ENCODE data around the gene ZDHHC11. TPM values are rescaled to one million over a fixed set of nuclear protein-coding genes. Genes with fewer than 3 reads are reported as not detected.

The ZDHHC11 gene
- total RNA-seq, 2 experiments from 2014 or later: 10.7 to 32.0 TPM

GRCh38 chr5:885127-885442 is 34.3 kb upstream of the ZDHHC11 start:
- no peak overlapping the region for H3K4me2 ChIP-seq (ENCODE audit: low read length)
- H3K9me3 ChIP-seq (ENCODE audit: low read length): no peaks in the 10 kb centered on the region
- H3K27ac ChIP-seq (ENCODE audit: low read depth, low read length, poor library complexity, severe bottlenecking): no peak overlapping the region
- DNase-seq (ENCODE audit: low spot score): no peak
- no peaks in the 10 kb centered on the region for H4K20me1 ChIP-seq (ENCODE audit: insufficient read depth, low read length)
- peaks cover 27% of the 10 kb centered on the region for H3K79me2 ChIP-seq (ENCODE audit: insufficient read depth, low read depth, low read length)
- H3K4me1 ChIP-seq (ENCODE audit: insufficient read depth, low read length, poor library complexity, severe bottlenecking): no peaks in the 10 kb centered on the region
- intact Hi-C loops (cut with micrococcal nuclease; ENCODE audit: unreplicated experiment): no loop called here
- no peaks in the 10 kb centered on the region for H3K9me2 ChIP-seq (ENCODE audit: insufficient read depth, low read length)
- POLR2A ChIA-PET: interaction anchor here (0.6 kb wide), 1 partner anchor 12 kb away, joined by 3 read pairs; no protein-coding TSS in a partner anchor
- H3K36me3 ChIP-seq (ENCODE audit: insufficient read depth, low read length): peaks cover 96% of the 10 kb centered on the region
- H3K4me3 ChIP-seq (ENCODE audit: low read depth, low read length, poor library complexity, severe bottlenecking): no peak overlapping the region
- no peak overlapping the region for H2AFZ ChIP-seq (ENCODE audit: low read length)
- TF ChIP-seq CTCF (conservative IDR thresholded peaks at IDR 0.05; ENCODE audit: low read length) (no peak), EZH2phosphoT487 (IDR thresholded peaks at IDR 0.05; ENCODE audit: borderline replicate concordance, low read depth, low read length) (no peak)
- CTCF ChIA-PET (ENCODE audit: unreplicated experiment): no interaction called here
- no TSS peak for BruUV-seq (replicated peaks)

GRCh38 chr5:884345-885126 is 33.8 kb upstream of the ZDHHC11 start:
- DNase-seq (ENCODE audit: low spot score): no peak
- H3K36me3 ChIP-seq (ENCODE audit: insufficient read depth, low read length): peaks cover 91% of the 10 kb centered on the region
- ChIA-PET POLR2A (interaction anchor here (0.6 to 0.7 kb wide), 2 partner anchors 12 to 24 kb away, joined by 3 read pairs; no protein-coding TSS in a partner anchor), CTCF (ENCODE audit: unreplicated experiment) (no interaction called here)
- H3K79me2 ChIP-seq (ENCODE audit: insufficient read depth, low read depth, low read length): peaks cover 21% of the 10 kb centered on the region
- no peak overlapping the region for H3K27ac ChIP-seq (ENCODE audit: low read depth, low read length, poor library complexity, severe bottlenecking)
- no TSS peak for BruUV-seq (replicated peaks)
- H3K4me2 ChIP-seq (ENCODE audit: low read length): no peak overlapping the region
- H3K4me3 ChIP-seq (ENCODE audit: low read depth, low read length, poor library complexity, severe bottlenecking): no peak overlapping the region
- H4K20me1 ChIP-seq (ENCODE audit: insufficient read depth, low read length): no peaks in the 10 kb centered on the region
- H3K4me1 ChIP-seq (ENCODE audit: insufficient read depth, low read length, poor library complexity, severe bottlenecking): no peaks in the 10 kb centered on the region
- no peaks in the 10 kb centered on the region for H3K9me2 ChIP-seq (ENCODE audit: insufficient read depth, low read length)
- TF ChIP-seq CTCF (conservative IDR thresholded peaks at IDR 0.05; ENCODE audit: low read length) (no peak), EZH2phosphoT487 (IDR thresholded peaks at IDR 0.05; ENCODE audit: borderline replicate concordance, low read depth, low read length) (no peak)
- H3K9me3 ChIP-seq (ENCODE audit: low read length): no peaks in the 10 kb centered on the region
- H2AFZ ChIP-seq (ENCODE audit: low read length): no peak overlapping the region
- intact Hi-C loops (cut with micrococcal nuclease; ENCODE audit: unreplicated experiment): no loop called here

GRCh38 chr5:883475-884181 is 32.8 kb upstream of the ZDHHC11 start:
- no peaks in the 10 kb centered on the region for H4K20me1 ChIP-seq (ENCODE audit: insufficient read depth, low read length)
- DNase-seq (ENCODE audit: low spot score): no peak
- no peak overlapping the region for H2AFZ ChIP-seq (ENCODE audit: low read length)
- H3K4me1 ChIP-seq (ENCODE audit: insufficient read depth, low read length, poor library complexity, severe bottlenecking): no peaks in the 10 kb centered on the region
- H3K4me3 ChIP-seq (ENCODE audit: low read depth, low read length, poor library complexity, severe bottlenecking): no peak overlapping the region
- no TSS peak for BruUV-seq (replicated peaks)
- POLR2A ChIA-PET: interaction anchor here (0.7 kb wide), 1 partner anchor 25 kb away, joined by 3 read pairs; no protein-coding TSS in a partner anchor
- no peak overlapping the region for H3K27ac ChIP-seq (ENCODE audit: low read depth, low read length, poor library complexity, severe bottlenecking)
- CTCF ChIA-PET (ENCODE audit: unreplicated experiment): no interaction called here
- intact Hi-C loops (cut with micrococcal nuclease; ENCODE audit: unreplicated experiment): no loop called here
- no peaks in the 10 kb centered on the region for H3K9me2 ChIP-seq (ENCODE audit: insufficient read depth, low read length)
- peaks cover 82% of the 10 kb centered on the region for H3K36me3 ChIP-seq (ENCODE audit: insufficient read depth, low read length)
- H3K9me3 ChIP-seq (ENCODE audit: low read length): no peaks in the 10 kb centered on the region
- no peak overlapping the region for H3K4me2 ChIP-seq (ENCODE audit: low read length)
- H3K79me2 ChIP-seq (ENCODE audit: insufficient read depth, low read depth, low read length): peaks cover 19% of the 10 kb centered on the region
- TF ChIP-seq CTCF (conservative IDR thresholded peaks at IDR 0.05; ENCODE audit: low read length): no peak
- no peak for TF ChIP-seq EZH2phosphoT487 (IDR thresholded peaks at IDR 0.05; ENCODE audit: borderline replicate concordance, low read depth, low read length)
